Activated CD8-positive, alpha-beta memory T cell treated with anti-CD3 and anti-CD28 coated beads for 4 hours (primary cell): Measurements from ENCODE around the gene ARHGEF6.
"Not testable (repeated sequence)": the region's sequence is repeated elsewhere in the genome, so short reads cannot be mapped to it uniquely, and the experiment has no call there.

Experiments
- DNase-seq, 2 donors: peaks; one replicate each; pipeline ENCODE4 v3.0.0-alpha.2; 2020; ENCODE audit warnings: low read depth in 2 of 2

The ARHGEF6 gene, protein sequence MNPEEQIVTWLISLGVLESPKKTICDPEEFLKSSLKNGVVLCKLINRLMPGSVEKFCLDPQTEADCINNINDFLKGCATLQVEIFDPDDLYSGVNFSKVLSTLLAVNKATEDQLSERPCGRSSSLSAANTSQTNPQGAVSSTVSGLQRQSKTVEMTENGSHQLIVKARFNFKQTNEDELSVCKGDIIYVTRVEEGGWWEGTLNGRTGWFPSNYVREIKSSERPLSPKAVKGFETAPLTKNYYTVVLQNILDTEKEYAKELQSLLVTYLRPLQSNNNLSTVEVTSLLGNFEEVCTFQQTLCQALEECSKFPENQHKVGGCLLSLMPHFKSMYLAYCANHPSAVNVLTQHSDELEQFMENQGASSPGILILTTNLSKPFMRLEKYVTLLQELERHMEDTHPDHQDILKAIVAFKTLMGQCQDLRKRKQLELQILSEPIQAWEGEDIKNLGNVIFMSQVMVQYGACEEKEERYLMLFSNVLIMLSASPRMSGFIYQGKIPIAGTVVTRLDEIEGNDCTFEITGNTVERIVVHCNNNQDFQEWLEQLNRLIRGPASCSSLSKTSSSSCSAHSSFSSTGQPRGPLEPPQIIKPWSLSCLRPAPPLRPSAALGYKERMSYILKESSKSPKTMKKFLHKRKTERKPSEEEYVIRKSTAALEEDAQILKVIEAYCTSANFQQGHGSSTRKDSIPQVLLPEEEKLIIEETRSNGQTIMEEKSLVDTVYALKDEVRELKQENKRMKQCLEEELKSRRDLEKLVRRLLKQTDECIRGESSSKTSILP

DNA sequence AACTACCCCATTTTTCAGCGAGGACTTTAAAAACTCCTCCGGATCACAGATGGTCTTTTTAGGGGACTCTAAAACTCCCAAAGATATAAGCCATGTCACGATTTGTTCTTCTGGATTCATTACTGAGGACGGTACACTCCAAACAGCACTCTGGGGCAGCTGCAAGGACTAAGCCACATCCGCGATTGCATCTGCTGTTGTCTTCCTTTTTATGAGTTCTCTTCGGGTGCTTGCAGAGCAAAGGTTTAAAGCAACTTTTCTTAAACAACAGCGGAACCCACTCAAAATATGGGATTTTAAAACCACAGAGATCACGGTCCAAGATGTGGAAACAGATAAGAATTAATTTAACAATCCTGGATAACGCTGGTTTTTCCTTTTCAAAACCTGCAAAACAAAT, at the start of gene ARHGEF6:
Gene ARHGEF6 (minus strand): TSS at position 170 of the 400 bp plus-strand sequence. CDS start 50 bp downstream, at position 120.
- no peak for DNase-seq

DNA sequence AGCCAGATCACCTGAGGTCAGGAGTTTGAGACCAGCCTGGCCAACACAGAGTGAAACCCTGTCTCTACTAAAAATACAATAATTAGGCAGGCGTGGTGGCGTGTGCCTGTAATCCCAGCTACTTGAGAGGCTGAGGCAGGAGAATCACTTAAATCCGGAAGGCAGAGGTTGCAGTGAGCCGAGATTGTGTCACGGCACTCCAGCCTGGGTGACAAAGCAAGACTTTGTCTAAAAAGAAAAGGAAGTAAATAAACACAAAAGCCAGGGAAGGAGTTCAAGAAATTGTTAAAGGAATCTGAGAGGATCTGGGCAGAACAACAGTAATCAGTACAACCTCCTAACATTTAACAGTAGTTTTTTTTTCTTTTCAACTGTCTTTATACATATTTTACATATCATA, 48.7 kb upstream of the ARHGEF6 start:
- DNase-seq = no peak

DNA sequence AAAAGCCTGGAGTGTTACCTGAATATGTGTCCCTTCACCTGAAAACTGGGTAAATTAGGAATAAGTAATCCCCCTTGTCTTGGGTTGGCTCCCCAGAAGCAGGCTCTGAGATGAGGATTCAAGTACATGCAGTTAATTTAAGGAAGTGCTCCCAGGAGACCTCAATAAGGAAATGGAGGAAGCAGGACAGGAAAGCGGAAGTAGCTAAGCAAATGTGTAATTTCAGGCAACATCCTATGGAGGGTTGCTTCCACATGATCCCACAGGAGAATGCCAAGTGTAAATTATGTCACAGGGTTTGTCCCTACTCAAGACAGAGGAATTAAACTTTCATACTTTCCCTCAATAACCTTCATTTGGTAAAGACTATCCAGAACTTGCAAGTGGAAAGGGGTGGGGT, 48.1 kb upstream of the ARHGEF6 start:
- no peak for DNase-seq

DNA sequence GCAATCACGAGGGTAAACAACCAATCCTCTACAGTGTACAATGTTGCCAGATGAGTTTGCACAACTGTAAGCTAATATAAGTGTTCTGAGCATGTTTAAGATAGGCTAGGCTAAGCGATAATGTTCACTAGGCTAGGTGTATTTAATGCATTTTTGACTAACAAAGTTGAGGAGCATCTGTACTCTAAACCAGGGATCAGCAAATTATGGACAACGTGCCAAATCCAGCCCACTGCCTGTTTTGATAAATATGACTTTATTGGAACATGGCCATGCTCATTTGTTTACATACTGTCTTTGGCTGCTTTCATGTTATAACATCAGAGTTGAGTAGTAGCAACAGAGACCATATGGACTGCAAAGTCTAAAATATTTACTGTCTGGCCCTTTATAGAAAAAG, 46.3 kb upstream of the ARHGEF6 start:
- no peak for DNase-seq

DNA sequence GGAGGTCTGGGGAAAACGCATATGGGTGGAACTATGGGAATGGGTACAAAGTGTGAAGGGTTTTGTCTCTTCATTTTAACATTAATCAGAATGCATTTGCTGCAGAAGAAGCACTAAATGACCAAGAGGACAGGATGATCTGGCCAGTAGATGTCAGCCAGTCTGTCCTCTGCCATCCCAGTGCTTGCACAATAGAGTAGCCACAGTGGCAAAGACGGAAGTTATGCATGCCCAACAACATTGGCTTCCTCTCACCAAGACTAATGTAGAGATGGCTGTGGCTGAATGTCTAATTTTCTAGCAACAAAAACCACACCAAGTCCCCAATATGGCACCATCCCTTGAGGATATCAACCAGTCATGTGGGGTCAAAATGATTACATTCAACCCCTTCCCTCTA, 45.0 kb upstream of the ARHGEF6 start:
- DNase-seq = no peak

DNA sequence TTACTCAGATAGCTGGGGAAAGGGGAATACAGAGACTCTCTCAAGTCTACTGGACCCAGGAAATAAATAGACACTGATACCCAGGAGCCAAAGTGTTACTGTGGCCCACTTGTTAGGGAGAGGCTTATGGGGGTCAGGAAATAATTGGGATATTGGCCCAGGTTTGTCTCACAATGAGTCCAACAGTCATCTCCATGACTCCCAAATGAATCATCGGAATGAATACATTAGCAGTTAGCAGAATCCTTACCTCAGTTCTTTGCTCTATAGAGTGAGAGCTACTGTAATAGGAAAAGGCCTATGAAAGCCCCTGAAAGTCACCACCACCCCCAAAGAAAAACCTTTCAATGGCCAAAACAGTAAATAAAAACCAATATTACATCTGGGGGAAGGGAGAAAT, 42.4 kb upstream of the ARHGEF6 start:
- DNase-seq = no peak

DNA sequence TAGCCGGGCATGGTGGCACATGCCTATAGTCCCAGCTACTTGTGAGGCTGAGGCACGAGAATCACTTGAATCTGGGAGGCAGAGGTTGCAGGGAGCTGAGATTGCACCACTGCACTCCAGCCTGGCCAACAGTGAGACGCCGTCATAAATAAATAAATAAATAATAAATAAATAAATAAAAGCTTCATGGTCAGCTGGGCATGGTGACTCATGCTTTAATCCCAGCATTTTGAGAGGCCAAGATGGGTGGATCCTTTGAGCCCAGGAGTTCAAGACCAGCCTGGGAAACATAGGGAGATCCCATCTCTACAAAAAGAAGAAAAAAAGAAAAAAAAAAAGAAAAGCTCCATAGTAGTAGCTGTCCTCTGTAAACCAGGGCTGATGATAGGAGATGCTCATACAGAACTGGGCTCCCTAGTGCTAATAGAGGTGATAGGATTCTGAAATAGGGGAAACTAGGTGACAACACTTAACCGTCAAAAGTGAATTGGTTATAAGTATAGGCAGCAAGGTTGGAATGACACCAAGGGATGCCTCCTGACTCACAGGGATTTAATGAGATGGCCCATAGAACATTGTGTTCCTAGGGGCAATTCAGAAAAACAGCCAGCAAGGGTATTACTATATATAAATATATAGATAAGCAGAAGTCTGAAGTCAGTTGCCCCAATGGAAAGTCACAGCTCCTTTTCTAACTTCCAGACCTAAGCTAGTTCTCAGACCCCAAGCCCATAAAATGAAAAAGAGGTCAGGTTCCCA, 41.8 kb upstream of the ARHGEF6 start:
- DNase-seq = no peak

DNA sequence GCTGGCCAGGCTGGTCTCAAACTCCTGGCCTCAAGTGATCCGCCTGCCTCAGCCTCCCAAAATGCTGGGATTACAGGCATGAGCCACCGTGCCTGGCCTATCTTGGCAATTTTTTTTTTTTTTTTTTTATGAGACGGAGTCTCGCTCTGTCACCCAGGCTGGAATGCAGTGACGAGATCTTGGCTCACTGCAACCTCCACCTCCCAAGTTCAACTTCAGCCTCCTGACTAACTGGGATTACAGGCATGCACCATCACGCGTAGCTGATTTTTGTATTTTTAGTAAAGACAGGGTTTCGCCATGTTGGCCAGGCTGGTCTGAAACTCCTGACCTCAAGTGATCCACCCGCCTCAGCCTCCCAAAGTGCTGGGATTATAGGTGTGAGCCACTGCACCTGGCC, 39.0 kb upstream of the ARHGEF6 start:
- DNase-seq = not testable (repeated sequence)

DNA sequence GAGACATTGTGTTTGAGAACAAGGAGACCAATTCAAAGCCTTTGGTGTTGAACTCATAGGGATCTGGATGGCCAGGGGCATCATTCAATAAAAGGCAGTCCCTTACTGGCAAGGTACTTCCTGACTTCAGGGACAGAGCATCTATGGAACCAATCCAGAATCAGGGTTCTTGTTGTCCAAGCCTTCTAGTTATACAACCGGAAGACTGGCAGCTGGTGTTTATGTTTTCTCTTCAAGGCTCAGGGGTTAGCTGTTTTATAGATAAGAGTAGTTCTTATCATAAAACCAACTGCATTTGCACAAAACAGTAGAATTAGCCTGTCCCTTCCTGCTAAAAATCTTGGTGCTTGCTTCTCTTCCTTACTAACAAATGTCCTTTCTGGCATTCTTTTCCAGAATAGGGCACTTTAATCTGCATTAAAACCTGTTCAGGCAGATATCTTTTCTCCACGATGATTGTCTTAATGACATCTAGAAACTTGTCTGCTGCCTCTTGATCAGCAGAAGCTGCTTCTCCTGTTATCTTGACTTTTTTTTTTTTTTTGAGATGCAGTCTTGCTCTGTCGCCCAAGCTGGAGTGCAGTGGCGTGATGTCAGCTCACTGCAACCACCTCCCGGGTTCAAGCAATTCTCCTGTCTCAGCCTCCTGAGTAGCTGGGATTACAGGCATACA, 38.4 kb upstream of the ARHGEF6 start:
- DNase-seq = no peak

DNA sequence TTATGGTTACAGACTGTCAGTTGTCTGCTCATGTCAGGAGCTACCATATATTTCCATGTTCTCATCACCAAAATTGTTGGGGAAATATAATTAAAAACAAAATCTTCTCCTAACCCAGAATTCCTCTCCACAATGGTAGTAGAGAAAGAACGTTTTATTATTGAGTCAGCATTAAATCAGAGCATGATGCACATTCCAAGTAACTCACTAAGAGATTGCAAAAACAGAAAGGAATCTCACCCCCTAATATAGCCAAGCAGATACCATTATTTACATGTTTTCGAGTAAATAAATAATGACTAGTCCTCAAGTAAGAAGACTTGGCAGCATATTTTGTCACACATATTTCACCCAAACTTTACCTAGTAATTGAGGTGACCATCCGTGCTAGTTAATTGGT, 36.2 kb upstream of the ARHGEF6 start:
- no peak for DNase-seq

DNA sequence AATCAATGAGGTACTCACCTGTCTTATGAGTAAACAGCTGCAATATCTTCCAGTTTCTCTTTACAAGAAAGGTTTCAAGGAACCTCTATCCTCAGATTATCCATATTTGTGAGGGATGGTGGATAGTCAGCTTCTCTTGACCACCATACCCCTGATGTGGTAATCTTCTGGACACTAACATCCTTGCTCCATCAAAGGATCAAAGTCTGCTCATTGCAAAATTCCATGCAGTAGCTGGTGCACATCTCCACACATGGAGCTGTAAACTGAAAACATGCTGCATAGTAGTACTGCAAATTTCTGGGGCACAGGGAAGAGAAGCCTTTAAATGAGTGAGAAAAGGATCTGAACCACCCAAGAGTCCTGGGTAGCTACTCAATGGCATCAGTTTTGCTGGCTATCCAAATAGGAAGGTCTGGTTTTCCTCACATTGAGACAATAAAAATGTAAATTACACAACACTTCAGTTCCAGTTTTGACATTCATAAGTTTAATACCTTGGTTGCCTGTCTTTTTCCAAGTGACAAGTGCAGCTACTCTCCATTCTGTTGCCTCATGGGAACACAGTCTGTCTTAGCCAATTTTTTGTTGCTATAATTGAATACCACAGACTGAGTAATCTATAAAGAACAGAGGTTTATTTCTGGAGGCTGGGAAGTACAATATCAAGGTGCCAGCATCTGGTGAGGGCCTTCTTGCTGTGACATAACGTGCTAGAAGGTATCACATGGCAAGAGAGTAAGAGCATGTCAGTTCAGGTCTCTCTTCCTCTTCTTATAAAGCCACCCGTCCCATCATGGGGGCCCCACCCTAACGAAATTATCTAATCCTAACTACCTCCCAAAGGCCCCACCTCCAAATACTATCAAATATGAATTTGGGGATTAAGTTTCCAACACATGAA, 34.4 kb upstream of the ARHGEF6 start:
- no peak for DNase-seq

DNA sequence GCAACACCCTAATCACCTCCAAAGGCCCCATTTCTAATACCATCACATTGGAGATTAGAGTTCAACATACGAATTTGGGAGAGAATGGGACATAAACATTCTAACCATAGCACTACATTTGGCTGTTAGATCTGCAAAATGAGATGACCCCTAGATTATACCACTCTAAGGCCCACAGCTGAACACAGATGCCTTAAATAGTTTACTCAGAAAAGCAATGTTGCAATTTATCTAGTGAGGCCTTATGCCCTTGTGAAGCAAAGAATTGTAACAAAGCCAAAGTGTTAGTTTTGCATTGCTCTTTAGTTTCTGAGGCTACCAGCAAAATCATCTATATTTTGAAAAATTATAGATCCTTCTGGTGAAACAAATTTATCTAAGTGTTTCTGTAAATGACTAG, 31.6 kb upstream of the ARHGEF6 start:
- DNase-seq = no peak

DNA sequence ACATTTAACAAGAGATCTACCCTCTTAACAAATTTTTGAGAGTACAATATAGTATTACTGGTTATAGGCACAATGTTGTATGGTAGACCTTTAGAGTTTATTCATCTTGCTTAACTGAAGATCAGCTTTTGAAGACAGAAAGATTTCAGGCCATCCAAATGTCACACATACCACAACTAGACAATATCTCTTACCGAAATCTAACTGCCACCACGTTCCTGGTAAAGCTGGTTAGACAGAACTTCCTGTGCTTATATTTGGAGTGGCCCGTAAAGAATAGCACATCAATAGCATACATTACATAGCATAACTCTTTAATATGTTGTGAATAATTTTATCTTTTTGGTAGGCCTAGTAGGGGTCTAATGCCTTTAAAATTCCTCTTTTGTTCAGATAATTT, 29.8 kb upstream of the ARHGEF6 start:
- DNase-seq = no peak

DNA sequence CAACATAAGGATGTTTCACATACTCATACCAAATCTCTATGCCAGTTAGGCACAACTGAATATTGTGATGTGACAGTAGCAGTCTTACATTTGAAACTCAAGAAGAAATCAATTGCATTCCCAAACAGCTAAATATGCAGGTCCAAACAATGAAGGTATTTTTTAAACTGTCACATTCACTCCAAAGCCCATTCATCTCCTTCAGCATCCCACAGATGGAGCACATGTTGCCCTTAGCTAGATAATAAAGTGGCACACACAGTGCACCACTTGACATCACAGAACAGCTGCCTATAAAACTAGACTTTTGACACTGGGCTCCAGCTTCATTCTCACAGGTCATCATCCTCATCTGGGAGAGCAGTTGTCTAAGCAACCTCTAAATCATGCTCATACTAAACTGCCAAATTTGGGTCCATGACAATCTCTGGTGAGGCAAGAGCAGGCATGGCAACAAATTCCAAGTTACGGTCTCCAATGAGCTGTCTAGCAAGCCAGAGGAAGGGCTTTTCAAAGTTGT, 26.2 kb upstream of the ARHGEF6 start:
- no peak for DNase-seq

DNA sequence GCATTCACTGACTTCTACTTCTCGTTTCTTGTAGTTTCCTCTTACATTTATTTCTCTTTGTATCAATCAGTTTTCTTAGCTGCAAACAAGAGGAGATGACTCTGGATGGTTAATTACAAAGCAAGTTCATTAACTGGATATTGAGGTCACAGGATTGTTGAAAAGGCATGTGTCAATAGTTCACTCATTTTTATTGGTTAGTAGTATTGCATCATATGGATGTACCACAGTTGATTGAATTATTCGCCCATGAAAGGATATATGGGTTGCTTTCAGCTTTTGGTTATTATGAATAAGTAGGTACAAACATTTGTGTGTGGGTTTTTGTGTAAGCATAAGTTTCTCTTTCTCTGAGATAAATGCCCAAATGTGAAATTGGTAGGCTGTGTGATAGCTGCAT, 21.8 kb upstream of the ARHGEF6 start:
- DNase-seq = no peak

DNA sequence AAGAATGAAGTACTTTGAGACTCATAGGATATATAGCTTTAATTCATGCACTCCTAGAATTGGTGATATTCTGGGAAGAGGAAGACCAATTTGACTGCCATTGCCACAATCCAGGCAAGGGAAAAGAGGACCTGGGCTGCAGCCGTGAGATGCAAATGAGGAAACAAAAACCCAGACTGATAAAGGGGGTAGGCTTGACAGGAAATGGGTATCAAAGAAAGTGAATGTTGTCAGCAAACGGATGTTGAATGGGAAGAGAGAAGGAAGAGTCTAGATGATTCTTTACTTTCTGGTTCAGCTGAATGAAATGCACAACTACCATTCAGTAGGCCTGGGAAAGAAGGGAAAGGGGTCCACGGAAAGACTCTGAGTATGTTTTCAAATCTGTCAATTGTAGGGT, 17.1 kb upstream of the ARHGEF6 start:
- no peak for DNase-seq

DNA sequence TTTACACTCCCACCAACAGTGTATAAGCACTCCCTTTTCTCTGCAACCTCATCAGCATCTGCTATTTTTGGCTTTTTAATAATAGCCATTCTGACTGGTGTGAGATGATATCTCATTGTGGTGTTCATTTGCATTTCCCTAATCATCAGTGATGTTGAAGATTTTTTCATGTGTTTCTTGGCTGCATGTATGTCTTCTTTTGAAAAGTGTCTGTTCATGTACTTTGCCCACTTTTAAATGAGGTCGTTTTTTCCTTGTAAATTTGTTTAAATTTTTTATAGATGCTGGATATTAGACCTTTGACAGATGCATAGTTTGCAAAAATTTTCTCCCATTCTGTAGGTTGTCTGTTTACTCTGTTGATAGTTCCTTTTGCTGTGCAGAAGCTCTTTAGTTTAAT, 14.4 kb upstream of the ARHGEF6 start:
- not testable (repeated sequence) for DNase-seq

DNA sequence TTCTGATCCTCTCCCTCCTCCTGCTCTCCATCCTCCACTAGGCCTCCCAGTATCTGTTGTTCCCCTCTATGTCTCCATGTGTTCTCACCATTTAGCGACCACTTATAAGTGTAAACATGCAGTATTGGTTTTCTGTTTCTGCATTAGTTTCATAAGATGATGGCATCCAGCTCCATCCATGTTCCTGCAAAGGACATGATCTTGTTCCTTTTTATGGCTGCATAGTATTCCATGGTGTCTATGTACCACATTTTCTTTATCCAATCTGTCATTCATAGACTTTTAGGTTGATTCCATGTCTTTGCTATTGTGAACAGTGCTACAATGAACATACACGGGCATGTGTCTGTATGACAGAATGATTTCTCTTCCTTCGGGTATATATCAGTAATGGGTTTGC, 13.9 kb upstream of the ARHGEF6 start:
- DNase-seq = not testable (repeated sequence)

DNA sequence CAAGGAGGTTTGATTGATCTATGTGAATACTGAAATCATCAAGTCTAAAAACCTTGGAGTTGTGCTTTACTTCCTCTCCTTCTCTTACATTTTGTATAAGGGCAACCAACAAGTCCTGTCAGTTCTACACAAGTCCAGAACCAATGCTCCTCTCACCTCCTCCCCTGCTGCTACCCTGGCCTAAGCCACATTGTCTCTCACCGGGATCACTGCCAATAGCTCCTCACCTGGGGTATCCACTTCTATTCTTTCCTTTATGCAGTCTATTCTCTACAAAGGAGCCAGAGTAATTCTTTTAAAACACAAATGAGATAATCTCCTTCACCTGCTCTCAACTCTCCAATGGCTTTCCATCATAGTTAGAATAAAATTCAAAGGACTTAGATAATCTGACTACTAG, 13.3 kb upstream of the ARHGEF6 start:
- no peak for DNase-seq

DNA sequence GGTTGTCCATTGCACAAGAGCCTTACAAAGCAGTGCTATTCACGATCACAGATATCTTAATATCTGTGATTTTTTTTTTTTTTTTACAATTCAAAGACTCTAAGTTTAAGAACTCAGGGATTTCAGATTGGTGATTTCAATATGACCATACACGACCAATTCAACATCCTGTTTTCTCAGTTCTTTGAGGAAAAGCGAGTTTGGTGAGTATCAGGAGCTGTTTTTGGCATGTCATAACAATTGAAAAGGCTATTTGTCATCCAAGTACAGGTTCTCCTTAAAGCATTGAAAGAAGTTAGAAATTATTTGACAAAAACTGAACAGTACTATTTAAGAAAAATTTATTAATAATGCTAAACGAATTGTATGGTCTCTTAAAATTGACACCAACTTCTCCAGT, 9.1 kb upstream of the ARHGEF6 start:
- no peak for DNase-seq

DNA sequence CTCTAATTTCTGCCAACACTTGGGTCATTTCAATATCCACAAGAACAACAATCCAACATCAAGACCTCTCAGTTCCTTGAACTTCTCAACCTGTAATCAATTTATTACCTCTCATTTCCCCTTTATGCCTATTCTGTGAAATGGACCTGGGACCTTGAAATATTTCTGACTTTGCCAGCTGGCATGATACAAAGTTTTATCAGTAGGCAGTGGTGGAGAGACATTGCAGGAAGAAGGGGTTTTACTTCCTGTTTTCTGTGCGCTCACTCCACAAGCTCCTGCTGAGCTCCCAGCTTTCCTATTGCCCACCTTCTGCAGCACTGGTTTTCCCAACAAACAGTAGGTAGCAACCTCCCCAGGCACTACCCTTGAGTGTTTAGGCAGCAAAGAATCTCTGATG, 3.5 kb upstream of the ARHGEF6 start:
- DNase-seq = no peak
